ENCODE results near the gene MYOF.
A peak's percentile ranks its signal among the peaks of the same experiment; 100 is the strongest.

The MYOF gene

GRCh38 chr10:93384006-93384405 is 98.1 kb downstream of the MYOF start:
- no peak overlapping the region for H3K4me3 ChIP-seq (ENCODE audit: low read depth, low read length)
- DNase-seq (ENCODE audit: low read depth) = no peak
- TF ChIP-seq, protein P1, sequence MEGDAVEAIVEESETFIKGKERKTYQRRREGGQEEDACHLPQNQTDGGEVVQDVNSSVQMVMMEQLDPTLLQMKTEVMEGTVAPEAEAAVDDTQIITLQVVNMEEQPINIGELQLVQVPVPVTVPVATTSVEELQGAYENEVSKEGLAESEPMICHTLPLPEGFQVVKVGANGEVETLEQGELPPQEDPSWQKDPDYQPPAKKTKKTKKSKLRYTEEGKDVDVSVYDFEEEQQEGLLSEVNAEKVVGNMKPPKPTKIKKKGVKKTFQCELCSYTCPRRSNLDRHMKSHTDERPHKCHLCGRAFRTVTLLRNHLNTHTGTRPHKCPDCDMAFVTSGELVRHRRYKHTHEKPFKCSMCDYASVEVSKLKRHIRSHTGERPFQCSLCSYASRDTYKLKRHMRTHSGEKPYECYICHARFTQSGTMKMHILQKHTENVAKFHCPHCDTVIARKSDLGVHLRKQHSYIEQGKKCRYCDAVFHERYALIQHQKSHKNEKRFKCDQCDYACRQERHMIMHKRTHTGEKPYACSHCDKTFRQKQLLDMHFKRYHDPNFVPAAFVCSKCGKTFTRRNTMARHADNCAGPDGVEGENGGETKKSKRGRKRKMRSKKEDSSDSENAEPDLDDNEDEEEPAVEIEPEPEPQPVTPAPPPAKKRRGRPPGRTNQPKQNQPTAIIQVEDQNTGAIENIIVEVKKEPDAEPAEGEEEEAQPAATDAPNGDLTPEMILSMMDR (IDR thresholded peaks at IDR 0.05; ENCODE audit: low read depth, low read length, missing control alignments) = no peak

GRCh38 chr10:93383562-93383981 is 98.6 kb downstream of the MYOF start:
- DNase-seq (ENCODE audit: low read depth) = no peak
- no peak overlapping the region for H3K4me3 ChIP-seq (ENCODE audit: low read depth, low read length)
- TF ChIP-seq, protein P1 (IDR thresholded peaks at IDR 0.05; ENCODE audit: low read depth, low read length, missing control alignments) = no peak

DNA sequence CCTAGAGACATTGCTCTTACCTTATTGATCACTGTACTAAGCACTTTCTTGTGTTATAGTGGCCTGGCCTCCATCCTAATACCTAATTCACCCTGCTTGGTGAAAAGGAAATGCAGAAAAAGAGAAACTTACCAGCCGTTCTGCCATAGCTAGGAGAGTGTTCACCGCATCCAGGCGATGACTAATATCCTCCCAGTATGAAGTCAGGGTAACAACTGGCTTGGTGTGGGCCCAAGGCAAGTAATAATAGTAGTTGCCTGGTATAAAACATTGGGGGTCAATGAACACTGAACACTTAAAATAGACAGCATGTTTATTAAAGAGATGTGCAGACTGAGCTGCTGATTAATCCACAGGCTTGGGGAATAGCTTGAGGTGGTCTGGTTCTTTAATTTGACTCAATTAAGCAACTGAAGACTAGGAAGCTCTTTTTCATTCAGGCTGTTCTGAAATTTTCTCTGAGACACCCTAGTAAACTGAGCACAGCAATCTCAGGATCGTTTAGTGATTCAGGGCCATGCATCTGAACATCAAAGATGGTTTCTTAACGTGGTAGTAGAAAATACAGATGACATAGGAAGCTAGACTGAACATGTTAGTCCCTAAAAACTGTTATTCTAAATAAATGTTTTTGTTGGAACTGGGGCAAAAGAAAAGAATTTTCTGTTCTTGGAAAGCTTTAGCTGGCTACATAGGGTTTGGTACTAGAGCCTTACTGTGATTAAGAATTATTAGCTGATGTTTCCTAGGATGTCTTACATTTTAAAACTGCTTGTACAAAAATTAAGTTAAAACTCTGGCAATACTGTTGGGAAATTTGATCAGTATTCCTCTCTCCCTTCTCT is 102.2 kb downstream of the MYOF start:
- no peak overlapping the region for H3K4me3 ChIP-seq (ENCODE audit: low read depth, low read length)
- TF ChIP-seq, protein P1 (IDR thresholded peaks at IDR 0.05; ENCODE audit: low read depth, low read length, missing control alignments) = no peak
- DNase-seq (ENCODE audit: low read depth) = no peak

DNA sequence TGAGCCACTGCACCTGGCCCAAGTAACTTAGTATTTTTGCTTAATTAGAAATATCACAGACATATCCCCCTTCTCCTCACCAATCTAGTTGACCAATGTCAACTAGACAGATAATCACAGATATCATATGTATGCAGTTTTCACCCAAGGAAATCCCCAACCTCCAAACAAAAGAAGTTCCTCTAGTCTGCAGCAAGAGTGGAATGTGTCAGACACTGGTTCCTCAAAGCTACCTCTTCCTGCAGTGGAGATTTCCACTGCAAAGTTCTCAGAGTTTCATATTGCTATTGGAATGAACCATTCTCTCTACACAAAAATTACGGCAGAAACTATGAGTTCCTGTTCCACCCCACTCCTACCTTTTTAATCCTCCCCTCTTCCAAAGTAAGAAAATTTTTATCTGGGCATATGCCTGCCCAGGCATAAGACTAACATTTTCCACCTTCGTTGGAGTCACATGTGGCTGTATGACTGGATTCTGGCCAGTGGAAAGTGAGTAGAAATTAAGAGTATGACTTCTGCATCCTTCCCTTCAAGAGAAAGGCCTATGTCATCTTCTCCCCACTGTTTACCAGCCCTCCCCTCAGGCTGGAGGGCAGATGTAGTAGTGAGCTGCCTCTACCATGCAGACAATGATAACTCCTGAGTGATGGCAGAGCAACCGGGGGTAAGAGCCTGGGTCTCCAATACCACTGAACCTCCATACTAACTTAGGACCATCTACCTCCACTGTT is 103.0 kb downstream of the MYOF start:
- TF ChIP-seq, protein P1 (IDR thresholded peaks at IDR 0.05; ENCODE audit: low read depth, low read length, missing control alignments) = no peak
- no peak for DNase-seq (ENCODE audit: low read depth)
- no peak overlapping the region for H3K4me3 ChIP-seq (ENCODE audit: low read depth, low read length)

DNA sequence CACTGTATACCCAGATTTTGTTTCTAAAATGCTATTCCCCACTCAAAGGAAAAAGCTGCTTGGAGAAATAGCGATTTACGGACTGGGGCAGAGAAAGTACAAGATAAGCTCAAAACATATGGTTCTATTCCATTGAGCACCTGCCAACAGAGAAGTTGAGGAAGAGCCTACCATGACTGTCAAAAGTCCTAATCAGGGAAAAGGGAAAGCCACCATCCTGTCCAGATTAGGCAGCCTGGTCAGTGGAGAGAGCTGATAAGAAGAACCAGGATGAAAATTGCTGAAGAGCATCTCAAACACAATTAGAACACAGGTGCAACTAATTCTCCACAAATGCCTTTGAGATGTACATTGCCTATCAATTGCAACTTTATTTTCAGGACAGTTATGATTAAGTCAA is 104.1 kb downstream of the MYOF start:
- TF ChIP-seq, protein P1 (IDR thresholded peaks at IDR 0.05; ENCODE audit: low read depth, low read length, missing control alignments) = no peak
- DNase-seq (ENCODE audit: low read depth) = no peak
- H3K4me3 ChIP-seq (ENCODE audit: low read depth, low read length) = no peak overlapping the region

GRCh38 chr10:93376372-93377293 is 105.5 kb downstream of the MYOF start:
- peak; percentile 49 for DNase-seq (ENCODE audit: low read depth)
- no peak overlapping the region for H3K4me3 ChIP-seq (ENCODE audit: low read depth, low read length)
- TF ChIP-seq, protein P1 (IDR thresholded peaks at IDR 0.05; ENCODE audit: low read depth, low read length, missing control alignments) = peak; percentile 93
